GM19467 (cell line): ENCODE data around the gene MKNK1.

Experiments used
- ATAC-seq: cut with Tn5 transposase; IDR thresholded peaks from one replicate; pipeline ENCODE4 v1.9.1; 2021; ENCODE audit warnings: mild to moderate bottlenecking, moderate library complexity; ENCODE audit not compliant: unreplicated experiment

Gene MKNK1

DNA sequence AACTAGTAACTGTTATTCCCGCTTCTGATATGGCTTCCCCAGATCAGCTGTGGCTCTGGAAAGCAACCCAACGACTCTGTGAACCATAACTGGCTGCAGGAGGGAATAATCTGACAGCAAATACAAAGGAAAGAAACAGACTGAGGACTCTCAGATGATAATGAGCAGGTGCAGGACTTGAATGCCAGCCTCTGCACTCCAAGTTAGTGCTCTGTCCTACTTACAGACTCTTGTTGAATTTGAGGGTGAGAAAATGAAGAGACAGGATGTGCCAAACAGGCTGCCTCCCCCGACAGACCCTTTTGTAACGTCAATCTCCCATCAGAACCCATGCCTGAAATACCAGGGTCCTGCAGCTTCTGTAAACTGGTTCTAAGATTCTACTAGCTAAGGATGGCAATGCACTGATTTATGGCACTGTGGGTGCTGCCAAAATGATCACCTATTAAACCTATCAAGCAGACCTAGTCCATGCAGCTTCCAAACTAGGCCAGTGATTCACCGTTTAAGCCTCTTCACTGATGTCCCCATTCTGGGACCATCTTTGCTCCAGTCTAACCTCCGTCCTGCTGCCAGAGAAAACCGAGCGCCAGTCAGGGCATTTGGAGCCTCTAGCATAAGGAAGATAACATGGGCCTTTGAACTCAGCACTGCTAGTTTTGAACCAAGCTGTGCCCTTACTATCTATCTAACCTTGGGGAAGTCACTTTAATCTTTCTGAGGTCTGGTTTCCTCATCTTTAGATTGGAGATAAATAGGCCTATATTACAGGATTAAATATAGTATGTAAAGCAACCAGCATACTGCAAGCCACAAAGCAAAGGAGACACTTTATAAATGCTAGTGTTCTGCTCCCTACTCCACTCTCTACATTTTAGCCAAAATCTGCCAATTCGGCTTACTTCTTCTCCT lies 4.8 kb downstream of the MKNK1 start:
- ATAC-seq, result no peak

DNA sequence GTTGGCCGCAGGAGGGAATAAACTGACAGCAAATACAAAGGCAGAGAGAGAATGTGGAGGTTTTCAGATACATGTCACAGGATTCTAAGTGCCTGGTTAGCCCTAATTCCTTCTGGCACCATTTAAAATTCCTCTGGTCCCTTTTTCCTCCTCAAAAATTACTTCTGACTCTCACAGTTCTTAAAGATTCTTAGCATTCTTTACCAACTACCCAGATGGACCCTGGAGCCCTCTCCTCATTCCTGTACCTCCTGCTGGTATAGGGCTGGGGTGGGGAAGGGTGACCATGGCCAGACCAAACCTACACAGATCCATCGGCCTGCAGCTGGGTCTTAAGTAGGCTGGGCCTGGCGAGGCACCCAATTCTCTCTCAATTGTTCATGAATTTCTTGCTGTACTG lies 7.2 kb downstream of the MKNK1 start:
- ATAC-seq, result no peak

DNA sequence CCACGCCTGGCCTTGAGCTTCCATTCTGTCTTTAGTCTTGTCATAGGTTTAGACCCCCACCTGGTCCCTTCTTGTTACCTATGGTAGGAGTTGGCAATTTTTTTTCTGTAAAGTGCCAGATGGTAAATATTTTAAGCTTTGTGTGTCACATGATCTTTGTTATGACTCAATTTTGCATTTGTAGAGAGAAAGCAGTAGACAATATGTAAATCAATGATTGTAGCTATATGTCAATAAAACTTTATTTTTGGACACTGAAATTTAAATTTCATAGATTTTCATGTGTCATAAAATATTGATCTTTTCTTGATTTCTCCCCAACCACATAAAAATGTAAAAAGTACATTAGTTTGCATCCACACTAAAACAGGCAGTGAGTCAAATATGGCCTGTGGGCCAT lies 8.0 kb downstream of the MKNK1 start:
- ATAC-seq, result no peak

DNA sequence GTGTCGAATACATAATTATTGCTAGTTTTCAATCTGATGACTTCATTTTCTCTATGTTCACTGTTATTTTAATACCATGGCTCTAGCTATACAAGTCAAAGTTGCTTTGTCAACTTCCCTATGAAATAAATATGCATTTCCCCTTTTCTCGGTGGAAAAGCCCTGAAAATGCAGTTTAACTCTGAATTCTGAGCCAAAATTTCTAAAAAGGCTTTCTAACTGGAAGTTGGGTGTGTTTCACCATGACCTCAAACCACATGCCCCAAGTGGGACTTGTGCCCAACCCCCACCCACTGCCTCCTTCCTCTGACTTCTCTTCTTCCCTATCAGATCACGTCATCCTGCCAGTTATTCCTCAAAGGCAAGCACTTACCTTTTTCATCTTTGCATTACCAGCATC lies 8.9 kb downstream of the MKNK1 start:
- no peak for ATAC-seq

DNA sequence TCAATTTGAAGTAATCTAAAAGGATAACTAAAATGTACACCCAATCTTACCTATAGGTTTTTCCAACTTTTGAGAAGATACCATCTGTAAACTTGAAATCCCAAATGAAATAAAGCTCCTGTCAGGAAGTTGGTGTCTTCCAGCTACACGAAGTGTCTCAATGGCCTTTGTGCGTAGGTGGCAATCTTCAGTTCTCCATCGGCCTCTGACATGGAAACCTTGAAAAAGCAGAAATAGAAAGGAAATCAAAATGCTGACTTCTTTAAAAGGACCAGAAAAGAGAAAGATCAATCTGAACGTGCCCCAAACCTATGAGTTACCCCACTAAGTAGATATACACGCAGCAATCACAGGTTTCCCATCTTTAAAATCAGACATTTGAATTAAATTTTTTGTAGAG lies 10.0 kb downstream of the MKNK1 start:
- ATAC-seq, result no peak

DNA sequence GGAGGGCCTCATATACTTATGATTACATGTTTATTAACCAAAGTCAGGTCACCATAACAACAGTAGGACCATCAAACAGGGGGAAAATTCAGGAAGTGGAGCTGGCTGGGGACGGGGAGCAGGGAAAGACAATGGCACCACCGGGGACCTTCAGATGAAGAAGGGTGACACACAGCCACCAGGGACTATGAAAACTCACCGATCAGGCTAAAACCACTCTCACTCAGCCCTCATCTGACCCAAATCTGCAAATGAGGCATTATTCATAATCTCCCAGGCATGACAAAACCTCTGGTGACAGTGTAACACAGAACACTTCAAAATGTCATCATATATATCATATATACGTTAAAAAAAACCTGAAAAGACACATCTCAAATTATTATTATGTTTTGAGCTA lies 11.2 kb downstream of the MKNK1 start:
- no peak for ATAC-seq

DNA sequence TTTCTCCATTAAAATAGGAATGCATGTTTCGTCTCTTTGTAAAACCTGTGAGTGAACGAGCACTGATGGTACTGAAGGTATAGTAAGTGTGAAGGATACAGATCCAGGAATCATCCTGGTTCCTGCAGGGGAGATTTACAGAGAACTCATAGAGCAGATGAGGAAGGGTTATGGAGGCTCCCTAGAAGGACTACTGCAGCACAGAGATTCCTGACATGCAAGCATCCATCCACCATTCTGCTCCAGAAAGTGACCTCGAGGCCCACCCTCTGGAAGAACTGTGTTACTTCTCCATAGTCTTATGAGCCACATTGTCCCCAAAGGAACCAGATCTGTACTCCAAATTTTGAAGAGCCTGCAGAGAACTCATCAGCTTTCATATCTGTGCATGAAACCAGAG lies 14.5 kb downstream of the MKNK1 start:
- no peak for ATAC-seq

DNA sequence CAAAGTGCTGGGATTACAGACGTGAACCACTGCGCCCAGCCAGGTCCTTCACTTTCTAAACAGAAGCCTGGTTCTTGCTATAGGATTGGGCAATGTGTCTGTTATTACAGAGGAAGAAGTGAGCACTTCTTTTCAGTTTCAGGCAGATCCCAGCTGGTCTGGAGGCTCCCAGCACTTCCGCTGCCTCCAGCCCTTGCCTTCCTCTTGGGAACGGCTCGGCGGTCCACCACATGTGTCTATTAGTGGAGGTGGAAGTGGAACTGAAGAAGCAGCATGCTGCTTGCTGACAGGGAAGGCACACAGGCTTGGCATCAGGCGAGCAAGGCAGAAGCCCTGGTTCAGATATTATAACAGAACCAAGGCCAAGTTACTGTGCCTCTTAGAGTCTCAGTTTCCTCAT lies 17.0 kb downstream of the MKNK1 start:
- no peak for ATAC-seq

DNA sequence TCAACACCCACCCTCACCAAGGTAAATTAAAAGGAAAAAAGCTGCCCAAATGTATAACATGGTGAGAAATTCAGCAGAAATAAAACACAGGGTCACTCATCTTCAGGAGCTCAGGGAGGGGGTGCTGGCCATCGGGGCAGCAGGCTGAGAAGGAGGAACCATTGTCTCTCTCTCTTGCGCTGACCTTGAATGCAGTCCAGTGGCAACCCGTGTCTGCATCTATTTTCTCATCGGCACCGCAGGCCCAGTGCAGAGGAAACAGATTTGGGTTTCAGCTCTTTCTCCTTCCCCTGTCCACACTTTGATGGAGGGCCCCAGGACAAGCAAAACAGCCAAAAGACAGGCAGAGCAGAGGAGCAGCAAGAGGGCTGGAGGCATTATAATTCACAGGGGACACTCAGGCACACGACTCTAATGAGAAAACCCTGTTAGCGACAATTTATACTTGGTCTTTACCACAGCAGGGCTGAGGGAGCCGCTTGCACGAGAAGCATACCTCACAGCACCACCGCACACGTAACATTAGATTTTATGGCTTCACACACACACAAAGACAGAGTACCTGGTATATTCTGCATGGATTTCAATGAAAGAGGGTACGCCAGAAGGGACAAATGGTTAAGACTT lies 18.6 kb downstream of the MKNK1 start:
- no peak for ATAC-seq

DNA sequence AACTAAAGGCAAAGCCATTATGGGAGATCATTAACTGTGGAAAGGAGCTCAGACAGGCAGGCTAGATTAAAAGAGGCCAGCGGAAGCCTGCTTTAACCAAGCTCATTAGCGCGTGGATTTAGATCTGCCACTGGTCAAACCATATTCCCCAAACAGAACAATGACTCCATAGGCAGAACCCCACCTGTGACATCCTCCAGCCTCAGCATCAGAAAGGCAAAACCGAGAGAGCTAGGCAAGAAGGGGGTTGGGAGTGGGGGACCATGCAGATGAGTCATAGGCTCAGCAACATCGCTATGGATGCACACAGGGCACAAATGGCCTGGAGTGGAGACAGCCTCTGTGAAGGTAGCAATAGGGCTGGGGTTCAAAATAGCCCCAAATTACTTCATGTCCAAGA lies 20.6 kb downstream of the MKNK1 start:
- no peak for ATAC-seq

DNA sequence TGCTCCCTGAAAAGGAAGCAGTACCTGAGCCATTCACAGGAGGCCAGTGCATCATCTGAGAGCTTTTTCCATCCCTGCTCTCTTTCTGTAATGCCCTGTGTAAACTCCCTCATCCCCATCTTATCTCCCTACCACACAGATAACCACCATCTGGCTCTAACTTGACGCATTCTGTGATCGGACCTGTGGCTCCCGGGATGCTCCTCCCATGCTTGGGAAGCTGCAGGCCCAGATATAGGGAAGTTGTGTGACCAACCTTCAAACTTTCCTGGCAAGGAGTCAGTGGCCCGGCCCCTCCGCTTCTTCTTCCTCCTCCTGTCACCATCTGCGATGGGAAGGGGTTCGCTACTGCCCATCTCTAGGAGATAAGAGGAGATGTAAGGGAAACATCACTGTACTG lies 21.1 kb downstream of the MKNK1 start:
- ATAC-seq, result no peak

DNA sequence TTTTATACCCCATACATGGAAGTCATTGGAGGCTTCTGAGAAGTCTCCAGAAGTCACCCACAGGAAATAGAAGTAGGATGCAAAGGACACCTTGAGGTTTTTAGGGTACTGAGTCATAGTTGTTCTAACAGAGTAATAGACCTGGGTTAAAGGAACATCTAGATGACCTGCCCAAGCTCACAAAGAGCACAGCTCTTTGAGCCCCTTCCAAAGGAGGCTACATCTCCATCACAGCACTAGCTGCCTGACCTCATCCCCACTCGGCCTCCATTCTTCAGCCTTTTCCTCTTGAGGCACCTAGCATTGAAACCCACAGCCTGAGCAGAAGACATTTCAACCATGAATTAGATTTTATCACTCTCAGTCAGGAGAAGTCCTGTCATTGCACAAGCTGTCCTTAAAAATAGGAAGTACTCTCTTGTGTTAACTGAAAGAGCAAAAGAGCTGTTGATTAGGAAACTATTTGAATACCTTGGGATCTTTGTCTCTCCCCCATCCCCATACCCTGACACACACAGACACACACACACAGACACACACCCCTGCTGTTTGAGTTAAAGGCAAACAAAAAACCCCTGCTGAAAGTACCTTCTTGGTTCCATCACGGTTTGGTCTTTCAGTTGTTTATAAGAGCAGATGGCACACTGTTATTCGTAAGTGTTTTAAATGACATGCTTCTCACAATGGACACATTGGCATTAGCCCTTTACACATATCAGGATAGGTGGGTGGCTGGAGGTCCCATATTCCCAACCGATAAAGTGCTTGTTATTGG lies 22.2 kb downstream of the MKNK1 start:
- ATAC-seq, result no peak

DNA sequence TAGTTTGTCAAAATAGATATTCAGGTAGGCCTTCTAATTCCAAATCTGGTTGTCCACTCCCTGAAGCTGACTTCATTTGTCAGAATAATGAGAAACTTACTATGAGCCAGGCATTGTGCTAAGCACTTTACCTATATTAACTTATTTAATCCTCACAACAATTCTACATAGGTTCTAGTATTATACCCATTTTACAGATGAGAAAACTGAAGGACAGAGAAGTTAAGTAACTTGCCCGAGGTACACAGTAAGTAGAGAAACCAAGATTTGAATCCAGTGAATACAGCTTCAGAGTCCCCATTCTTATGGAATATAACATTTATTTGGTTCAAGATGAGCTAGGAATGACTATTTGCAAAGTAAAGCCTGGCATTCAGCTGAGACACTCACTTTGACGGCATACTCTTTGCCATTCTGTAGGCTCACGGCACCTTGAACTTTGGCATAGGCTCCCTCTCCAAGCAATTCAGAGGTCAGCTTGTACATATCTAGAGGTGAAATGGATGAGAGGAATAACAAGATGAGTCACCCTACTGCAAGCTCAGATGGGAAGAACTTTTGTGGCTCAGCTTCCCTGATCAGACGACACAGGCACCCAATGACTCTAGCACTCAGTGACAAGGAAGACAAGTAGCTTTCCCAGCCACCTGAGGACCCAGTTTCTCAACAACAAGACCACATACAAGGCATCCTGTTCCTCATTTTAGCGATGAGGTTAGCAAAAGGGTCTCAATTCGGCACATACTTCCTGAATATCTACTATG lies 23.7 kb downstream of the MKNK1 start:
- ATAC-seq, result no peak

DNA sequence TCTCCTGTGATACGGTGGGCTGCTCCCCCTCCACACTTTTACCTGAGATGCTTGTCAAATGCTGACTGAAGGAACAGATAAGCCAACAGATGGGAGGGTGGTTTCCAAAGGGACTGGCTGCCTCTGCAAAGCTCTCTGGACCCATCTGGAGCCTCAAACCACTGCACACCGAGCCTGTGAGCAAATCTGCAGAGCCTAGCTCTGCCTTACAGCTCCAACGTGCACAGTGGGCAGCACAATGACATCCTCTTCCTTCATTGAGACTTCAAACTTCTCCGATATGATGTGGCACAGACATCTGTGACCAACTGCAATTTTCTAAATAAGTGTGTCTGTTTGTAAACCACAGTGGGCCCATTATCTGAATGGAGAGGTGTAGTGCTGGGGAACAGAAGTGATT lies 26.4 kb downstream of the MKNK1 start:
- no peak for ATAC-seq

DNA sequence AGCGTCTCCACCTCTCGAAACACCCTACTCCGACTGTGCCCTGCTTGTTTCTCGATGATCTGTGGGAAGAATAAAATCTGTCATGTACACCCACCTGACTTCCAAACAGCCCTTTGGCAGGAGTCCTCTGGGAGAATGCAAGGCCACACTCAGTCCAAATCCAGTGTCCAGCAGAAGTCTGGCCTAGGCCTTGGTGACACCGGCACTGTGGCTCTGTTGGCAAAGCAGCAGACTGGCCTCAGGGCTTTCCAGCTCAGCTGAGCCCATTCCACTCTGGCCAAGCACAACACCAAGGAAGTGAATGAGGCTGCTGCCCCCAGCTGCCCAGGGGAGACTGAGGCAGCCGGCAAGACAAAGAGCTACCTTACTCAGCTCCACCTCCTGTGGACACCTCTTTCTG lies 27.5 kb downstream of the MKNK1 start:
- ATAC-seq, result no peak

DNA sequence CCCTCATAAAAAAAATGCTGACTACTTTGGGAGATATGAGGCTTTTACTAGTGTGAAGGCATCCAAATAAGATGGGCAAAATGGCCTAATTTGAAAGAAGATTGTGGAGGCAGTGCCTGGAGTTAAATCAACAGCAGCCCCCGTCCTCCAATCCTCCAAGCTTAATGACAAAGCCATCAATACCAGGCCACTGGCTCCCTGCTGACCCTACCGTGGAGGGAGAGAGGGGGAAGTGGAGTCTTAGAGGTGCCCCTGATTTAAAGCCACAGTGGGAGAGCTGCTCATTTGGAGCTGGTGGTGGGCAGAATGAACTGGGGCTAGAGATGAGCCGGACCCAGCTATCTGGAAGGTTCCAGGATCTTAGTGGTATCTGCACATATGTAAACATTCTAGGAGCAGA lies 28.3 kb downstream of the MKNK1 start:
- ATAC-seq, result no peak

DNA sequence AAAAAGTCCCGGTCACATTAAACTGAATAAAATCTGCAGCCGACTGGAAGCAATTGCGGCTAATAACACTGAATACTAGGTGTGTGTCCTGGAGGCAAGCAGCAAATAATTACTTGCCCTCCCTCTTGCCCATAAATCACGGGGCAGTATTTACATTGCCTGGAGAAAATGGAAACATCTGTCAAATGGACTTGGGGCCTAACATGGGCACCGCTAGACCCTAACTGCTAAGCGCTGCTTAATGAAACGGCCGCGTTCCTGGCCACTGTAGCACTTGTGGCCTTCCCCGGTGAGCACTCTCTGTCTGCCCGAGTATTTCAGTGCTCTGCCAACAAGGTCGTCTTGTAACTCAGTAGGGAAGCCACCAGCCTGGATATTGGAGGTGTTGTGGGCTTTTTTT lies 28.8 kb downstream of the MKNK1 start:
- no peak for ATAC-seq

DNA sequence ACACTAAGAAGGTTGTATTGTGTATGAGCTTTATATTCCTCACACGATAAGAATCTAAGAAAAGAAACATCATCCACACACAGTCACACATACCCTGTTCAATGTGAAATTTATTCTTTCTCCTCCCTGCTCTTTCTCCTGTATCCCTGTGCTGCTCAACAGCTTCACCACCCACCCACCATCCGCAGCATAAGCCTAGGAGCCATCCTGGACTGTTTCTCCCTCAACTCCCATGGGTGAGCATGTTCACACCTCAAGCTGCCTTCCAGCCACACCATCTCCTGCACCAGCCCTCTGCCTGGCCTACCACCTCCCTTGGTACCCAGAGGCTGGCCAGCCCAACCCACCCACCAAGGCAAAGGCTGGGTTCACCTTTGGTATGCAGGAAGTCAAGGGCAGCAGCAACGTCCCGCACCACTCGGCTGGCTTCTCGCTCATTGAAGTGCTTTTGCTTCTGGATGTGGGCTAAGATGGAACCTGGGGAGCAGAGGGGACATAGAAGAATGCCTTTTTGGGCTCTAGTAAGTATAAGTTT lies 32.3 kb downstream of the MKNK1 start:
- no peak for ATAC-seq

DNA sequence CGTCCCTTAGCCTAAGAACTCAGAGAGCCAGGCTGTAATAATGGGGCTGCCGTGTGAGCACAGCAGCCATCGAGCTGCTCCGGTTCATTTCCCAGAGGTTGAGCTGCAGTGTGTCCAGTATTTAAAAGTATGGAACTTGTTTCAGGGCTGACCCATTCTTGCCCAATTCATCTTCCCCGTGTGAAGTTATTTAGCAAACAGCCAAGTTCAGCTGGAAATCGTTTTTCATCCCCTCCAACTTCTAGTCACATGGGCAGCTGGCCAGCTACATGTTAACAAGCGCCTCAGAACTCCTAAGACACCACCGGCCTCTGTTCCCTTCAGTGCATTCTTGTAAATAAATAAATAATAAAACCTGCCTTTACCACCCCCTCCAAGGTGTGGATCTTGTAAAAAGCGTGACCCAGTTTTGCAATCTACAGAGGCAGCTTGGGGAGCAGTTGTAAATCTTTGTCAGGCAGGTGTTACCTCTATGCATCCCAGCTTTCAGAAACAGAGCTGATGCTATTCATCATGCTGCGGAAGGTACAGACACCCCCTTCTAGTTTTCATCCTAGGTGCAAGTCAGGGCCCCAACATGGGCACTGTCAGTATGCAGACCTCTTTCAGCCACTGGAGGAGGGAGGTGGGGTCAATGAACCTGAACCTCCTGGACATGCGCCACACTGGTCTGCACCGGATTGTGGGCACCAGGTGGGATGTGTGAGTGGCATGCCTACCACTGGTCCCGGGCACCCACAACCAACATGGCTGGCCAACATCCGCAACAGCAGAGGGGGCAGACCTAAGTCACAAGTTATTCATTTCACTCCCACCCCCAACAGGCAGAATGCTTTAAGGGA lies 34.0 kb downstream of the MKNK1 start:
- no peak for ATAC-seq

DNA sequence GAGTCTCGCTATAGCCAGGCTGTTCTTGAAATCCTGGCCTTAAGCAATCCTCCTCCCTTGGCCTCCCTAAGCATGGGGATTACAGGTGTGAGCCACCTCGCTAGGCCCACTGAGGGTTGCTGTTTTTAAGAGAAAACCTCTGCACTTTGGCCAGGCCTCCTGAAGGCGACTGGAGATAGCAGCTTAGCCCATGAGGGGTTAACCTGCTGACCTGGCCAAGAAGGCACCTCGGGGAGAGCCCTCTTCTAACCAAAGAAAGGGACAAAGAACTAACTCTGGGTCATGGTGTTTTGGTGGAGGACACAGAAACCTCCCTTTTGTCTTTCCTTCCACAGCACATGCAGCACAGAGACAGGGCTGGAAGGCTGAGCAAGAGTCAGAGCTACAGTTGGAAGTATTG lies 35.0 kb downstream of the MKNK1 start:
- ATAC-seq, result no peak
